ENCODE data around the gene OR10S1.
"Not testable (repeated sequence)": the region's sequence is repeated elsewhere in the genome, so short reads cannot be mapped to it uniquely, and the experiment has no call there.

The OR10S1 gene

GRCh38 chr11:123977731-123978347 lies at the start of gene OR10S1:
Gene OR10S1, minus strand, starts transcription at chr11:123977781. Its CDS starts 117 bp downstream, at chr11:123977664.
- FAIRE-seq = no peak

- FAIRE-seq = no peak
These were observed 48.9 kb upstream of the OR10S1 start, which contains the start of gene OR10G8 for GRCh38 chr11:124026498-124026897. Gene OR10G8, plus strand, starts transcription at chr11:124026798. Its CDS starts 2,825 bp downstream, at chr11:124029623.

- FAIRE-seq = not testable (repeated sequence)
These were observed 38.3 kb upstream of the OR10S1 start for GRCh38 chr11:124015837-124016236.

- no peak for FAIRE-seq
These were observed 35.1 kb upstream of the OR10S1 start, which contains the start of gene OR10G4 for GRCh38 chr11:124012697-124013096. Gene OR10G4, plus strand, starts transcription at chr11:124012997. Its CDS starts 2,578 bp downstream, at chr11:124015575.

- no peak for FAIRE-seq
These were observed 17.5 kb upstream of the OR10S1 start, which contains the start of gene OR10G6 for GRCh38 chr11:123995119-123995518. Gene OR10G6, minus strand, starts transcription at chr11:123995161. Its CDS starts 0 bp downstream, at chr11:123995161.

- no peak for FAIRE-seq
These were observed 1.7 kb upstream of the OR10S1 start for GRCh38 chr11:123979311-123979710.

GRCh38 chr11:123976770-123977560 lies 616 bp downstream of the OR10S1 start:
- FAIRE-seq = no peak

- no peak for FAIRE-seq
These were observed 3.8 kb downstream of the OR10S1 start for GRCh38 chr11:123973816-123974215.

- no peak for FAIRE-seq
These were observed 20.8 kb downstream of the OR10S1 start for GRCh38 chr11:123956752-123957151.

GRCh38 chr11:123945132-123945531 lies 32.4 kb downstream of the OR10S1 start:
- FAIRE-seq = no peak

GRCh38 chr11:123943738-123944137 lies 33.8 kb downstream of the OR10S1 start, which contains the start of gene OR6T1:
Gene OR6T1, minus strand, starts transcription at chr11:123943838. Its CDS starts 0 bp downstream, at chr11:123943838.
- no peak for FAIRE-seq

GRCh38 chr11:123942413-123942812 lies 35.2 kb downstream of the OR10S1 start:
- FAIRE-seq = no peak

- FAIRE-seq = no peak
These were observed 38.3 kb downstream of the OR10S1 start, which contains the start of gene OR4D5 for GRCh38 chr11:123939317-123939716. Gene OR4D5, plus strand, starts transcription at chr11:123939617. Its CDS starts 0 bp downstream, at chr11:123939617.

Data from G401.6 (cell line).